WTC11 (cell line): ENCODE data around the gene SMO. TPM values are rescaled to one million over a fixed set of nuclear protein-coding genes. Genes with fewer than 3 reads are reported as not detected.
"Not testable (repeated sequence)": the region's sequence is repeated elsewhere in the genome, so short reads cannot be mapped to it uniquely, and the experiment has no call there.

Experiments used
- ATAC-seq: fragments of 200-7000 bp; cut with Tn5 transposase; 2 replicates; pipeline ENCODE4 v1.10.0; 2021; ENCODE audit warnings: mild to moderate bottlenecking, moderate library complexity
- CTCF ChIA-PET: fragments of 300-600 bp; sonication (Branson Sonifier 250); formaldehyde crosslinking; loops from one replicate; lab custom pipeline; 2021; ENCODE audit warnings: antibody characterized with exemption; lab: Charles Lee
- POLR2A ChIA-PET: fragments of 350-600 bp; sonication (Branson Sonifier 250); formaldehyde crosslinking; loops from one replicate; lab custom pipeline; 2021; ENCODE audit warnings: antibody characterized with exemption; lab: Charles Lee
- DNase-seq: peaks from one replicate; pipeline ENCODE4 v3.0.0; 2021; ENCODE audit warnings: low spot score
- H3K27ac Mint-ChIP-seq: 2 replicates; pipeline ENCODE4 v1.8.0; 2021; ENCODE audit warnings: mixed read lengths
- H3K27me3 Mint-ChIP-seq: 2 replicates; pipeline ENCODE4 v1.8.0; 2021; ENCODE audit warnings: low read depth, mild to moderate bottlenecking, moderate library complexity, mixed read lengths
- H3K36me3 Mint-ChIP-seq: 2 replicates; pipeline ENCODE4 v1.8.0; 2021; ENCODE audit warnings: mixed read lengths
- H3K4me1 Mint-ChIP-seq: 2 replicates; pipeline ENCODE4 v1.8.0; 2022; ENCODE audit warnings: mixed read lengths
- H3K4me3 Mint-ChIP-seq: 2 replicates; pipeline ENCODE4 v1.8.0; 2021; ENCODE audit warnings: mild to moderate bottlenecking, moderate library complexity, mixed read lengths
- H3K9me3 Mint-ChIP-seq: 2 replicates; pipeline ENCODE4 v1.8.0; 2021; ENCODE audit warnings: mixed read lengths
- CDX4 ChIP-seq: fragments of 250-450 bp; sonication (Bioruptor Pico); IDR thresholded peaks from 2 replicates; pipeline ENCODE4 v1.9.0; 2021; ENCODE audit warnings: moderate library complexity, mild to moderate bottlenecking, inconsistent platforms, borderline replicate concordance
- CTCF ChIP-seq: fragments of 200-600 bp; IDR thresholded peaks from 2 replicates; pipeline ENCODE4 v1.8.0; 2022; ENCODE audit warnings: antibody characterized with exemption
- ESRRA ChIP-seq: sonication (generic); formaldehyde crosslinking; IDR thresholded peaks from 2 replicates; pipeline ENCODE4 v1.8.1; 2022; ENCODE audit warnings: mild to moderate bottlenecking, missing genetic modification reagents, borderline replicate concordance
- JAZF1 ChIP-seq: fragments of 250-450 bp; sonication (Bioruptor Pico); IDR thresholded peaks from 2 replicates; pipeline ENCODE4 v1.9.0; 2021; ENCODE audit warnings: moderate library complexity, mild to moderate bottlenecking, inconsistent platforms
- PRDM15 ChIP-seq: sonication (generic); formaldehyde crosslinking; IDR thresholded peaks from 2 replicates; pipeline ENCODE4 v1.8.0; 2022; ENCODE audit warnings: missing genetic modification reagents
- ZNF263 ChIP-seq: sonication (generic); formaldehyde crosslinking; IDR thresholded peaks from 2 replicates; pipeline ENCODE4 v1.8.1; 2022; ENCODE audit warnings: low read depth, mild to moderate bottlenecking, moderate library complexity, missing genetic modification reagents
- total RNA-seq: library from RNA; stranded (reverse); gene quantifications from 3 replicates; pipeline ENCODE4 v1.2.3, GENCODE V29; 2021

The SMO gene
- total RNA-seq, 1 experiment from 2014 or later, result 56.9 TPM

- no peak overlapping the region for H3K4me3 Mint-ChIP-seq
- H3K9me3 Mint-ChIP-seq, result peaks cover 13% of the 10 kb centered on the region
- ChIA-PET CTCF (interaction anchor here (0.5 to 3.2 kb wide), 42 partner anchors 8 to 801 kb away, joined by 3 to 45 read pairs (median 5); partner anchors contain the start of genes AHCYL2, SMO, STRIP2 and TNPO3), POLR2A (interaction anchor here (0.5 to 1.0 kb wide), 2 partner anchors 45 to 66 kb away, joined by 4 to 5 read pairs; no protein-coding TSS in a partner anchor)
- H3K36me3 Mint-ChIP-seq, result peaks cover 39% of the 10 kb centered on the region
- ATAC-seq (peak; percentile 63), DNase-seq (peak; percentile 68)
- peak; percentile 53; the same call in 1 of the 2 replicates for TF ChIP-seq ZNF263
- peak; percentile 82 for TF ChIP-seq PRDM15
- no peak for TF ChIP-seq CDX4 (CRISPR knock-in tag)
- TF ChIP-seq ESRRA (CRISPR knock-in tag), result no peak
- no peaks in the 10 kb centered on the region; the same call in 1 of the 2 replicates for H3K27me3 Mint-ChIP-seq
- H3K4me1 Mint-ChIP-seq, result 0 out of 2 replicates have a peak, but pooled peaks cover 5% of the 10 kb centered on the region
- peak overlapping the region; percentile 58 for H3K27ac Mint-ChIP-seq
These were observed 25.4 kb downstream of the SMO start for GRCh38 chr7:129213828-129214227.

- H3K27me3 Mint-ChIP-seq, H3K4me3 Mint-ChIP-seq, H3K4me1 Mint-ChIP-seq, POLR2A ChIA-PET, DNase-seq, ATAC-seq, H3K27ac Mint-ChIP-seq, CTCF ChIA-PET: not testable (repeated sequence)
- H3K9me3 Mint-ChIP-seq, result peaks cover 13% of the 10 kb centered on the region
- peaks cover 27% of the 10 kb centered on the region for H3K36me3 Mint-ChIP-seq
These were observed 27.3 kb downstream of the SMO start for GRCh38 chr7:129215691-129216090.

- DNase-seq, CTCF ChIA-PET, H3K4me1 Mint-ChIP-seq, H3K27ac Mint-ChIP-seq, ATAC-seq, H3K27me3 Mint-ChIP-seq, POLR2A ChIA-PET, H3K4me3 Mint-ChIP-seq: not testable (repeated sequence)
- Mint-ChIP-seq H3K36me3 (peaks cover 24% of the 10 kb centered on the region), H3K9me3 (peaks cover 13% of the 10 kb centered on the region)
These were observed 27.8 kb downstream of the SMO start for GRCh38 chr7:129216101-129216715.

- ATAC-seq, H3K27ac Mint-ChIP-seq, H3K4me3 Mint-ChIP-seq, DNase-seq, H3K27me3 Mint-ChIP-seq, POLR2A ChIA-PET, H3K4me1 Mint-ChIP-seq: not testable (repeated sequence)
- H3K36me3 Mint-ChIP-seq, result peaks cover 23% of the 10 kb centered on the region
- CTCF ChIA-PET, result interaction anchor here (0.6 to 2.5 kb wide), 3 partner anchors 53 to 184 kb away, joined by 4 to 46 read pairs (median 19); no protein-coding TSS in a partner anchor
- H3K9me3 Mint-ChIP-seq, result peaks cover 13% of the 10 kb centered on the region
These were observed 28.5 kb downstream of the SMO start for GRCh38 chr7:129216821-129217416.

GRCh38 chr7:129218514-129219062 lies 30.2 kb downstream of the SMO start:
- Mint-ChIP-seq H3K4me1 (0 out of 2 replicates have a peak, but pooled peaks cover 5% of the 10 kb centered on the region), H3K27me3 (no peaks in the 10 kb centered on the region; the same call in 1 of the 2 replicates), H3K4me3 (no peak overlapping the region), H3K36me3 (peaks cover 19% of the 10 kb centered on the region), H3K9me3 (peaks cover 13% of the 10 kb centered on the region), H3K27ac (no peak overlapping the region)
- peak; percentile 91 for DNase-seq
- ChIA-PET CTCF (interaction anchor here (0.5 to 2.5 kb wide), 45 partner anchors 9 to 1046 kb away, joined by 3 to 46 read pairs (median 6); partner anchors contain the start of genes SMO and STRIP2), POLR2A (interaction anchor here (0.5 to 1.3 kb wide), 4 partner anchors 29 to 1125 kb away, joined by 3 to 5 read pairs (median 4); no protein-coding TSS in a partner anchor)
- ATAC-seq, result peak; percentile 80
- TF ChIP-seq CTCF (peak; percentile 95), JAZF1 (CRISPR knock-in tag) (no peak)
- TF ChIP-seq, all 79 proteins: peak for 1
